GM12874 (cell line): ENCODE measurements around the gene DPH7.

Experiments used
- CTCF ChIP-seq: IDR thresholded peaks from 2 replicates; pipeline ENCODE4 v1.5.1; 2011; ENCODE audit warnings: low read depth, mild to moderate bottlenecking, control low read depth, low read length, moderate library complexity; ENCODE audit not compliant: insufficient read depth

Gene DPH7

GRCh38 chr9:137555179-137555578 lies 23.5 kb downstream of the DPH7 start:
- no peak for TF ChIP-seq CTCF

DNA sequence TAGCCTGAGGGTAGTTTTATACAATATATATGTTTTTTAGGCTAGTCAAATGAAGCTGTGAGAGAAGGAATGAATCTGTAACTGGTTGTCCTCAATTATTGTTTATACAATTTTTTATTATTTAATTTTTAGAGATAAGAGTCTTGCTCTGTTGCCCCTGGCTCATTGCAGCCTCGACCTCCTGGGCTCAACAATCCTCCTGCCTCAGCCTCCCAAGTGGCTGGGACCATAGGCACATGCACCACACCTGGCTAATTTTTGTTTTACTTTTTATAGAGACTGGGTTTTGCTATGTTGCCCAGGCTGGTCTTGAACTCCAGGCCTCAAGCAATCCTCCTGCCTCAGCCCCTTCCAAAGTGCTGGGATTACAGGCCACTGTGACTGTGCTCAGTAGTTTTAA lies 24.4 kb downstream of the DPH7 start:
- no peak for TF ChIP-seq CTCF

DNA sequence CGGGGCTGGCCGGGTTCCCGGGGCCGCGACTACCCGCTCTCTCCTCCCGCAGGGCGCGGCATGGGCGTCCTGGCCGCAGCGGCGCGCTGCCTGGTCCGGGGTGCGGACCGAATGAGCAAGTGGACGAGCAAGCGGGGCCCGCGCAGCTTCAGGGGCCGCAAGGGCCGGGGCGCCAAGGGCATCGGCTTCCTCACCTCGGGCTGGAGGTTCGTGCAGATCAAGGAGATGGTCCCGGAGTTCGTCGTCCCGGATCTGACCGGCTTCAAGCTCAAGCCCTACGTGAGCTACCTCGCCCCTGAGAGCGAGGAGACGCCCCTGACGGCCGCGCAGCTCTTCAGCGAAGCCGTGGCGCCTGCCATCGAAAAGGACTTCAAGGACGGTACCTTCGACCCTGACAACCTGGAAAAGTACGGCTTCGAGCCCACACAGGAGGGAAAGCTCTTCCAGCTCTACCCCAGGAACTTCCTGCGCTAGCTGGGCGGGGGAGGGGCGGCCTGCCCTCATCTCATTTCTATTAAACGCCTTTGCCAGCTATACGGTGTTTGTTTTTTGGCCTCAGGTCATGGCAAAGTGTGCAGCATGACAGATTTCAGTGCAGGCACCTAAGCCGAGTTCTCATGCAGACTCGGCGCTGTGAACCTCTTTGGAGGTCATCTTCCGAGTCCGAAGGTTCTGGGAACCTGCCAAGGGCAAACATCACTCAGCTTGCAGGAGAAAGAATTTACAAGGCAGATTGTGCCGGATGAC lies 26.5 kb downstream of the DPH7 start:
- TF ChIP-seq CTCF, result no peak

DNA sequence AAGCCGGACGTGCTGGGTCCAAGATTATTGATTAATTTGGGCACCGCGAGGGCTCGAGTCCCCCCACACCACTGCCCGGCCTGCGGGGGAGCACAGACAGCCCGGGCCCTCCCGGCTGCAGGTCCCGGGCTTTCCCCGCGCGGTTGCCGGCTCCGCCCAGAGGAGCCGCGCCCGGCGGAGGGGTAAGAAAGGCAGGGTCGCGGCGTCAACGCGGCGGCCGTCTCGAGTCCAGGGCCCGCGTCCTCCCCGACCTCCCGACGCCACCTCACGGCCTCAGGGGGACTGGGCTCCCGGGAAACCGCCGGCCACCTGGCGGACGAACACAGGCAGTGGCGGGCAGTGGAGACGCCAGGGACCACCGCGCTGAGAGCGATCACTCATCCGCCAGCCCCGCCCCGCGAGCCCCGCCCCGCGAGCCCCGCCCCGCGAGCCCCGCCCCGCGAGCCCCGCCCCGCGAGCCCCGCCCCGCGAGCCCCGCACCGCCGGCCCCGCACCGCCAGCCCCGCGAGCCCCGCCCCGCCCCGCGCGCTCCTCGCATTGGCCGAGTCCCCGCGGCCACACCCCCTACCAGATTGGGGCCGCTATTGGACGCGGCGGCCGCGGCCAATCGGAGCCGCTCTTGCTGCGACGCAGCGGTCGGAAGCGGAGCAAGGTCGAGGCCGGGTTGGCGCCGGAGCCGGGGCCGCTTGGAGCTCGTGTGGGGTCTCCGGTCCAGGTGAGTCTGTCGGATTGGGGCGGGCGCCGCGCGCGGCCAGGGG lies 27.3 kb downstream of the DPH7 start, which contains the start of gene MRPL41:
Gene MRPL41 (plus strand): TSS at position 616 of the 758 bp plus-strand sequence. CDS start 203 bp downstream, outside the sequence.
- peak; percentile 71 for TF ChIP-seq CTCF

- no peak for TF ChIP-seq CTCF
These were observed 28.5 kb downstream of the DPH7 start, which contains the start of gene PNPLA7 for GRCh38 chr9:137550231-137550621. Gene PNPLA7 (minus strand): TSS chr9:137550402. CDS start chr9:137550197, 205 bp downstream.

- no peak for TF ChIP-seq CTCF
These were observed 30.8 kb downstream of the DPH7 start for GRCh38 chr9:137547687-137548543.

- no peak for TF ChIP-seq CTCF
These were observed 33.6 kb downstream of the DPH7 start for GRCh38 chr9:137545123-137545522.
